Mucosa of rectum (tissue), 2 donors: Measurements from ENCODE around the gene NALF2.

Source experiments
- H3K27ac ChIP-seq, 2 donors: one replicate each; pipeline ENCODE4 v1.7.0; 2013; ENCODE audit warnings: inconsistent platforms in 2 of 2, low read depth in 2 of 2, low read length in 2 of 2
- H3K27me3 ChIP-seq, 2 donors: one replicate each; pipeline ENCODE4 v1.7.0; 2013; ENCODE audit warnings: low read length in 2 of 2; ENCODE audit not compliant: control insufficient read depth in 2 of 2, insufficient read depth in 2 of 2
- H3K36me3 ChIP-seq, 2 donors: one replicate each; pipeline ENCODE4 v1.7.0; 2013; ENCODE audit warnings: low read length in 2 of 2; ENCODE audit not compliant: control insufficient read depth in 2 of 2, insufficient read depth in 2 of 2
- H3K4me1 ChIP-seq, 2 donors: one replicate each; pipeline ENCODE4 v1.7.0; 2013; ENCODE audit warnings: low read length in 2 of 2, mild to moderate bottlenecking in 1 of 2; ENCODE audit not compliant: control insufficient read depth in 2 of 2, insufficient read depth in 2 of 2
- H3K4me3 ChIP-seq, 2 donors: one replicate each; pipeline ENCODE4 v1.7.0; 2013; ENCODE audit warnings: low read length in 2 of 2
- H3K9ac ChIP-seq, 2 donors: one replicate each; pipeline ENCODE4 v1.7.0; 2013; ENCODE audit warnings: low read length in 2 of 2, low read depth in 1 of 2, mild to moderate bottlenecking in 1 of 2
- H3K9me3 ChIP-seq, 2 donors: one replicate each; pipeline ENCODE4 v1.7.0; 2013; ENCODE audit warnings: low read length in 2 of 2; ENCODE audit not compliant: control insufficient read depth in 2 of 2
- donor health status: healthy.
- donor health status: Normal muscosa, but diverticular disease.

NALF2 gene

GRCh38 chrX:69504626-69505612 lies 793 bp downstream of the NALF2 start:
- Histone ChIP-seq H3K27me3 (peaks cover 21 to 38% of the 10 kb centered on the region in 2 donors), H3K27ac (no peak overlapping the region), H3K9me3 (no peaks in the 10 kb centered on the region), H3K36me3 (no peaks in the 10 kb centered on the region), H3K4me1 (no peaks in the 10 kb centered on the region), H3K9ac (no peak overlapping the region), H3K4me3 (peak overlapping the region; percentile 46 to 52)

DNA sequence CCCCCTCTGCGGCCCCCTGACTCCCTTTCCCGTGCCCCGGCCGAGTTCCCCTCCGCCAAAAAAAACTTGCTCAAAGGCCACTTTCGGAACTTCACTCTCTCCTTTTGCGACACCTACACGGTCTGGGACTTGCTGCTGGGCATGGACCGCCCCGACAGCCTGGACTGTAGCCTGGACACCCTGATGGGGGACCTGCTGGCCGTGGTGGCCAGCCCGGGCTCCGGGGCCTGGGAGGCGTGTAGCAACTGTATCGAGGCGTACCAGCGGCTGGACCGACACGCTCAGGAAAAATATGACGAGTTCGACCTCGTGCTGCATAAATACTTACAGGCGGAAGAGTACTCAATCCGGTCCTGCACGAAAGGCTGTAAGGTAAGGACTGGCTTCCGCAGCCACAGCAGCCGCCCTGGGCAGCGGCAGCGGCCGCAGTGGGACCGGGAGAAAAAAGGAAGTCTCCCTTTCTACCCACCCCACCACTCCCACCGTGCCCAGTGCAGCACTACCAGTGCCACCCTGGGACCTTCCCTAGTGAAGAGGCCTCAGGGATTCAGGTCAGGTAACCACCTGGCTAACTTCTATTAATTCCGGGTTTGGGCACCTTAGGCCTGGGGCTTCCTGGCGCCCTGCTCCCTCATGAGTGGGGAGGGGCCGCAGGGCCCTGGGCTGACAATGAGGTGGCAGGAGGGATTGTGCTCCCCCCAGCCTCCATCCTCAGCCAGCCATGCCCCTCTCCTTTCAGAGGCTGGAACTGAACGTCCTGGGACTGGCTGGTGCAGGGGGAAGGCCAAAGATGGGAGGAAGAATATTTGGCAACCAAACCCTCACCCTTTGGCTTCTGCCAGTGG lies 1.9 kb downstream of the NALF2 start:
- Histone ChIP-seq H3K9ac (no peak overlapping the region), H3K4me3 (no peak overlapping the region), H3K27ac (no peak overlapping the region), H3K36me3 (no peaks in the 10 kb centered on the region), H3K4me1 (no peaks in the 10 kb centered on the region), H3K27me3 (peaks cover 18 to 35% of the 10 kb centered on the region in 2 donors), H3K9me3 (no peaks in the 10 kb centered on the region)

DNA sequence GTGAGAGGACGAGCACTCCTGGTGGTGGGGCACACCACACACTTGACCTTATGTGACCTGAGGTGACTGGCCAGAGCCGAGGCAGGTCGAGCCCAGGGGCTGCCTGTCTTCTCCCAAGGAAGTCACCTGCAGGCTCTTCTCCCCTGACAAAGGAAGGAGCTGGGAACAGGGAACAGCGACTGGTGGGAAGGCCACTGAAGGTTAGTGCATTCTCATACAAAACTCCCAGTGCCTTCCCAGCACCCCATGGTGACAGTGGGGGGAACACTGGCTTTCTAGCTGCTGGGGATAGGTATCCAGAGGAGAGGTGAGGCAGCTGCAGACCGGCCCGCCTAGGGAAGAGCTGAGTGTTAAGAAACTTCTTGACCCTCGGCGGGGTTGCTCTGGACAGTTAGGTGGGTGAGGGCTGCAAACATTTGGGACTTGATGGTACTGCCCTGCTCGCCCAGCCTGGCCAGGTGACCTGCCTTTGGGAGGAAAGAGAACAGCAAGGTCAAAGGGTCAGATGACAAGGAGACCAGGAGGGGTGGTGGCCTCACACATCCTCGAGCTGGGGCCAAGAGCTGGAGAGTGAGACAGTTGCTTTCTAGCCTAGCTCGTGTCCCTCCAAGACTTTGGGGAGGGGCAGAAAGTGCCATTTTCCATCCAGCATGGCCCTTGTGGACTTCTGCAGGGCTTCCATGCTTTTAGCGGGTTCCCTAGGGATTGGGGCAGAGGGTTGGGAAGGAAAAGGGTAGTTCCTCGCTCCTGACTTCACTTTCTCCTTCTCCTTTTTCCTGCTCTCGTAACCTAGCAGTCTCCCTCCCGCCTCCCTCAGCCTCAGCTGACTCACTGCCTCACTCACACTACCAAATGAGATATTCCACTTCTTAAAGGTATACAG lies 2.7 kb downstream of the NALF2 start:
- Histone ChIP-seq H3K4me1 (no peaks in the 10 kb centered on the region), H3K27ac (no peak overlapping the region), H3K36me3 (no peaks in the 10 kb centered on the region), H3K27me3 (peaks cover 18 to 34% of the 10 kb centered on the region in 2 donors), H3K9ac (no peak overlapping the region), H3K9me3 (no peaks in the 10 kb centered on the region), H3K4me3 (no peak overlapping the region)

DNA sequence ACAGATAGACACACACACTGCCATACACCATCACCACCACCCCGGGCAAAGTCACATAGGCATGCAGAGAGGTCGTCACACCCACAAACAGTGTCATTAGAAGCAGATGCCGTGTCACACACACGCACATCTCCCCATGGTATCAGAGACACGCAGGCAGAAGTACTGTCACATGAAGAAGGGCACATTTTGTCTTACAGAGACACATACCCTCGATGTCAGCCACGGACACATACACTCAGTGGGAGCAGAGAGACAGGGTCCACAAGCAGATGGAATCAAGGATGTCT lies 3.3 kb downstream of the NALF2 start:
- no peaks in the 10 kb centered on the region for H3K4me1 ChIP-seq
- no peak overlapping the region for H3K27ac ChIP-seq
- no peak overlapping the region for H3K4me3 ChIP-seq
- H3K9ac ChIP-seq = no peak overlapping the region
- H3K9me3 ChIP-seq = no peaks in the 10 kb centered on the region
- H3K36me3 ChIP-seq = no peaks in the 10 kb centered on the region
- H3K27me3 ChIP-seq = peaks cover 16 to 34% of the 10 kb centered on the region in 2 donors

- no peak overlapping the region for H3K27ac ChIP-seq
- no peaks in the 10 kb centered on the region for H3K36me3 ChIP-seq
- H3K4me1 ChIP-seq = no peaks in the 10 kb centered on the region
- peaks cover 16 to 38% of the 10 kb centered on the region in 2 donors for H3K27me3 ChIP-seq
- no peak overlapping the region for H3K4me3 ChIP-seq
- H3K9ac ChIP-seq = no peak overlapping the region
- no peaks in the 10 kb centered on the region for H3K9me3 ChIP-seq
Observed at GRCh38 chrX:69508610-69509009, 4.5 kb downstream of the NALF2 start.

DNA sequence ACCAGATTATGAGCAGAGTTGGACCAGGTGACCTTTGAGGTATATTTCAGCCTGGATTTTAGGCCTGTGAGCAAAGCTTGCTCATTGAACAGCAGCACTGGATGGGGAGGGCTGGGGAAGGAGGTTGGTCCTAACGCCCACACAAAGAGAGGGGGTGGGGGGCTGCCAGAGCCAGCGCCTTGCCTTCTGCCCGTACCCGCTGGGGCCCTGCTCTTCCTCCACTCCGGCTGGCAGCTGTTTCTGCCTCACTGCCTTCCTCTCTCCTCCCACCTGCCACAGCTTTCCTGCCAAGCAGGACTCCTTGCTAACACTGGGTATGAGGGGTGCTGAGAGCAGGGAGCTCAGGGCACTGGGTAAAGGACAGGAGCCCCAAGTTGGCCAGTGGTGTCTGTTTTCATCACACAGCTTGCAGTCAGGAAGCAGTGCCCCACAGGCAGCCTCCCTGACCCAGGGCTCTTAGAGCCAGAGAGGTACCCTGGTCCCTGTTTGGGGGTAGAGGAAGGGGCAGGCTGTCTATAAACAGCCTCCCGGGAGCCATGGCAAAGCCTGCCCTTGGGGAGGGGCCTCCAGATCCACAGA lies 6.1 kb downstream of the NALF2 start:
- no peaks in the 10 kb centered on the region for H3K36me3 ChIP-seq
- H3K27ac ChIP-seq = no peak overlapping the region
- no peak overlapping the region for H3K4me3 ChIP-seq
- peaks cover 16 to 40% of the 10 kb centered on the region in 2 donors for H3K27me3 ChIP-seq
- H3K4me1 ChIP-seq = no peaks in the 10 kb centered on the region
- no peak overlapping the region for H3K9ac ChIP-seq
- H3K9me3 ChIP-seq = no peaks in the 10 kb centered on the region

DNA sequence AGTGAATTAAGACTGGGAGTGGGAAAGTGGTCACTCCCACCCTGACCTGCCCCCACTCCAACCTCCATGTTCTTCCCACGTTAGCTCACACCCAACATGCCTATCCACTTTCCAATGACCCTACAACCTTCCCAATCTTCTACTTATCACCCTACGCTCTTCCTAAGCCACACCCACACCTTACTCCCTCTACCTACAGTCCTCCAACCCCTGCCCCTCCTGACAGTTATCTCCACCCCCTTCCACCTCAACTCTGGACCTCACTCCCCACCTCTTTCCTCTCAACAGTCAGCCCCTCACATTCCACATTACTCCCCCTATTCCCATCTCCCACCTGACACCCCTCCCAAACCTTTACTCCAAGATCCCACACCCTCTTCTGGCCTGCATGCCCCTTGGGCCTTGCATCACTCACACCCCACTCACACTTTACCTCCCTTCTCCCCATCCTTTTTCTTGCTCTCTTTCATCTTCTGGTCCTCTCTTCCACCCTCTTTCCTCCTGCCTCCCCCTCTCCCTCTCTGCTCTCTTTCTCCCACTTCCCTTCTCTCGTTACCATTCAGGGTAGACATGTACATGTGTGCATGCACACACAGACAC lies 6.9 kb downstream of the NALF2 start:
- Histone ChIP-seq H3K36me3 (no peaks in the 10 kb centered on the region), H3K9me3 (no peaks in the 10 kb centered on the region), H3K27me3 (peaks cover 16 to 40% of the 10 kb centered on the region in 2 donors), H3K27ac (no peak overlapping the region), H3K4me3 (no peak overlapping the region), H3K9ac (no peak overlapping the region), H3K4me1 (no peaks in the 10 kb centered on the region)

DNA sequence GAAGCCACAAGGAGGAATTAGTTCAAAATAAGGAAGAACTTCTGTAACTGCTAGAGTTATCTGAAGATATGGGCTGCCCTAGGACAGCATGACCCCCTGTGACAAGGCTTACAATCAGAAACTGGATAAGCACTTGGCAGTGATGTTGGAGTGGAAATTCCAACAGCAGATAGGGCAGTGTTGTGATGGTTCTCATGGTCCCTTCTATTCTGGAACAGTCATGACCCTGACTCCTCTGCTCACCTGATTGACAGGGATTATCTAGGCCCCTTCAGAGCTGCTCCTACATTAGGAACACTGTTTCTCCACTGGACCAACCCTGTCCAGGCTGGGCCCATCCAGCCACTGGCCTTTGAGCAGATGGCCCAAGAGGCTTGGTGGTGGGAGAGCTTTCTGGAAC lies 17.9 kb downstream of the NALF2 start:
- Histone ChIP-seq H3K9me3 (no peaks in the 10 kb centered on the region), H3K4me1 (no peaks in the 10 kb centered on the region), H3K36me3 (no peaks in the 10 kb centered on the region), H3K9ac (no peak overlapping the region), H3K4me3 (no peak overlapping the region), H3K27me3 (peaks cover 3 to 5% of the 10 kb centered on the region in 2 donors), H3K27ac (no peak overlapping the region)

GRCh38 chrX:69523314-69523713 lies 19.2 kb downstream of the NALF2 start:
- Histone ChIP-seq H3K9ac (no peak overlapping the region), H3K27me3 (peaks cover 3 to 10% of the 10 kb centered on the region in 2 donors), H3K4me3 (no peak overlapping the region), H3K9me3 (no peaks in the 10 kb centered on the region), H3K27ac (no peak overlapping the region), H3K4me1 (no peaks in the 10 kb centered on the region), H3K36me3 (no peaks in the 10 kb centered on the region)
